Myometrial cell (primary cell): Measurements from ENCODE around the gene SNX15. TPM values are rescaled to one million over a fixed set of nuclear protein-coding genes. Genes with fewer than 3 reads are reported as not detected.

Experiments used
- total RNA-seq: library from RNA; depleted of rRNA; stranded (reverse); fragments of >200 nt; gene quantifications from 2 replicates; pipeline ENCODE4 v1.2.3, GENCODE V29; 2015

The SNX15 gene, protein sequence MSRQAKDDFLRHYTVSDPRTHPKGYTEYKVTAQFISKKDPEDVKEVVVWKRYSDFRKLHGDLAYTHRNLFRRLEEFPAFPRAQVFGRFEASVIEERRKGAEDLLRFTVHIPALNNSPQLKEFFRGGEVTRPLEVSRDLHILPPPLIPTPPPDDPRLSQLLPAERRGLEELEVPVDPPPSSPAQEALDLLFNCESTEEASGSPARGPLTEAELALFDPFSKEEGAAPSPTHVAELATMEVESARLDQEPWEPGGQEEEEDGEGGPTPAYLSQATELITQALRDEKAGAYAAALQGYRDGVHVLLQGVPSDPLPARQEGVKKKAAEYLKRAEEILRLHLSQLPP
- total RNA-seq, result 16.3 and 19.0 TPM in 2 replicates

DNA sequence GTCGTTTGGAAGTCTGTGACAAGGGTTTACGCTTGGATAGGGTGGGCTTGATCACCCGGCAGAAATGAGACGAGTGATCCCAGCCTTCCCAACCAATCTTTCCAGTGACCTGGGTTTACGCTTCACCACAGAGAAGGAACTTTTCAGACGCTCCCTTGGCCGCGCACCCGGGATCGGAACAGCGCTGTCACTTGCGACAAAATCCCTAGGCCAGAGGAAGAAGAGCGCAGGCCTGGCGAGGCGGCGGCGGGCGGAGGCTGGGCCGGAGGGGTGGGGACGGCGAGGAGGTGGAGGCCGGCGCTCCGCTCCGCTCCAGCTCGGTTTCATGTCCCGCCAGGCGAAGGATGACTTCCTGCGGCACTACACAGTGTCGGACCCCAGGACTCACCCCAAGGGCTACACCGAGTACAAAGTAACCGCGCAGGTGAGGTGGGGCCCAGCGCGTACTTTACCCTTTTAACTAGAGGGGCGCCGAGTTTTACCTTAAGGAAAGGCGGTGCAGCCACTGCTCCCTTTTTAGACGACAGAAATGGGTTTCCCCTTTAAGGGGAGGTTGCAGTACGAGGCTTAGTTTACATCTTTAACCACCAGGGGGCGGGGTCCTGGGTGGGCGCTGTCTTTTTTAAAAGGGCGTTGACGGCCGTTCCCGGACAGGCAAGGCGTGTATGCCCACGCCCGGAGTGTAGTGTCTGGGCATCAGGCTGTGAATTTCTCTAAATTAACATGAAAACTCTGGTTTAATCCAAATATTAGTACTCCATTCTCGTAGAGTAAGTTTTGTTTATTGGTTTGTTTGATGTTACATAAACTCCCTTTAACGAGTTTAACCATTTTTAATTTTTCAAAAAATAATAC is at the start of gene SNX15:
TSS of gene SNX15 (plus strand) at position 227 of the 855 bp plus-strand sequence. CDS start at position 326, 99 bp downstream.

DNA sequence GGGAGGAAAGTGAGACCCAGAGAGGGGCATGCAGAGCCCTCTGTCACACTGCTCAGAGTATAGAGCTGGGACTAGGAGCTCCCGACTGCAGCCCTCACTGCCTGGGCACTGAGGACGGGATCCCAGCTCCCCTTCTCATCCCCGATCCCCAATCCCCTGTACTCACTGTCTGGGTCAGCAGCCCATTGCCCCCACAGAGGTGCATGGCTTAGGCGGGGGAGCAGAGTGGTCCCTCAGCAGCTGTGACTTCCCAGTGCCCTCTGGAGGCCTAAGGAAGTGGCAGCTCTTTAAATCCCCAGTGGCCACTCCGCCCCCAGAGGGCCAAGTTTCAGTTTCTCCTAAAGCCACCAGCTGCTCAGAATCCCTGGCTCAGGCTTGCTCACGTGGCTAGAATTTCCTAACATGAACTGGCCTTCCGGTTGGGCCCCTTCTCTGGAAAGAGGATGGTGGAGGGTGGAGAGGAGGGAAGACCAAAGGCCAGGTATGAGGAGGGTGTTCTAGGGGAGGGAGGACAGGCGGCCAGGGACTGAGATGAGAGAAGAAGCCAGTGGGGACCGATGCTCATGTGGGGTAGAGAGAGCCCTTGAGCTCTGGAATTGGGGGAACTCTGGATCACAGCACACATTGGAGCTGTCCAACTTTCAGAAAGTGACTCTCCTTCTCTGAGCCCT is 30.4 kb upstream of the SNX15 start, which contains the start of gene BATF2:
TSS of gene BATF2 (minus strand) at position 262 of the 671 bp plus-strand sequence. CDS start at position 205, 57 bp downstream.

DNA sequence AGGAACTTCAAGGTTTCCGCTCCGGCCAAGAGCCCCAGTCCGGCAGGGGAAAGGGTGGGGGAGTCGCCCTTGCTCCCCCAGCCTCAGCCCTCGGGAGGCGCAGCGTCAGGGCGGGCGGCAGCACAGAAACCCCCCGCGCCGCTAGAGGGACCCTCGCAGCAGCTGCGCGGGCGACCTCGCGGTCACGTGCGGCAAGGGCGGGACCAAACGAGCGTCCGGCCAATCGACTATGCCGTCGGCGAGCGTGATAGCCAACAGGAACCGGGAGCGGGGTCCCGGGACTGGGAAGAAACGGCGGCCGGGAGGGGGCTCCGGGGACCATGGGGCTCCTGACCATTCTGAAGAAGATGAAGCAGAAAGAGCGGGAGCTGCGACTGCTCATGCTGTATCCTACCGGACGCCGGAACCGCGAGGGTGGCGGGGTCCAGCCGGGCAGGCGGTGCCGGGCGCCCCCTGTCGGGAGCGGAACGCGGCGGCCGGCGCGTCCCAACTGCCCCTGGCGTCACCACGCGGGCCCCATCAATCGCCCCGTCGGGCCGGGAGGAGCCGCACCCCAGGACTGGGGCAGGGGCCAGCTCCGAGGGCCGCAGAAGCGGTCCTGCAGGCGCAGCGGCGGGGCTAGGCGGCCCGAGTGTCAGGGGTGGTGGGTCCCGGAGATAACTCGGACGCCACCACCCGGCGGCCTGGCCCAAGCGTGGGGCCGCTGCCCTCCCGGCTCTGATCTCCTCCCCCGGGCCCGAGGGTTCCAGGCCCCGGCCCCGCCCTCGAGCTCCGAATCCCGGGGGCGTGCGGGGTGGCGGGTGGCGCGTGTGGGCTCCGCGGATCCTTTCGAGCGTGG is 13.1 kb upstream of the SNX15 start, which contains the start of gene ARL2:
TSS of gene ARL2 (plus strand) at position 273 of the 838 bp plus-strand sequence. CDS start at position 321, 48 bp downstream.

DNA sequence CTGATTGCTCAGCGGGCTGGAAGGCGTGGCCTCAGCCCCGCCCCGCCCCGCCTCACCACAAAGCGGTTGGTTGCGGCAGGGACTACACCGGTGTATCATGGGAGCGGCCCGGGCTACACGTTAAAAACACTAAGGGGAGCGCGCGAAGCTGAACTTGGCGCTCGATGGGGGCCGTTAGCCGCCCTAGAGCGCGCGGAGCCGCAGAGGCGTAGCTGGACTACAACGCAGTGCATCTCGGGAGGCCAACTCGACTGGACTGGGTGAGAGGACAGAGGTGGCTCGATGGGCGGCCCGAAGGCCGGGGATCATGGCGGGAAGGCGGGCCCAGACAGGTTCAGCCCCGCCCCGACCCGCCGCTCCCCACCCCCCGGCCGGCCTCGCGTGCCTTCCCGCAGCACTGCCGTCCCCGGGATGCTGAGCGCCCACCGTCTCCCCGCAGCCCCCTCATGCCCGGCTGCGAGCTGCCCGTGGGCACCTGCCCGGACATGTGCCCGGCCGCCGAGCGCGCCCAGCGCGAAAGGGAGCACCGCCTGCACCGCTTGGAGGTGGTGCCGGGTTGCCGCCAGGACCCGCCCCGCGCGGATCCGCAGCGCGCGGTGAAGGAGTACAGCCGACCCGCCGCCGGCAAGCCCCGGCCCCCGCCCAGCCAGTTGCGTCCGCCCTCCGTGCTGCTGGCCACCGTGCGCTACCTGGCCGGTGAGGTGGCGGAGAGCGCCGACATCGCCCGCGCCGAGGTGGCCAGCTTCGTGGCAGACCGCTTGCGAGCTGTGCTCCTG is 13.8 kb downstream of the SNX15 start, which contains the start of gene SAC3D1:
TSS of gene SAC3D1 (plus strand) at position 364 of the 776 bp plus-strand sequence. CDS start at position 447, 83 bp downstream.

DNA sequence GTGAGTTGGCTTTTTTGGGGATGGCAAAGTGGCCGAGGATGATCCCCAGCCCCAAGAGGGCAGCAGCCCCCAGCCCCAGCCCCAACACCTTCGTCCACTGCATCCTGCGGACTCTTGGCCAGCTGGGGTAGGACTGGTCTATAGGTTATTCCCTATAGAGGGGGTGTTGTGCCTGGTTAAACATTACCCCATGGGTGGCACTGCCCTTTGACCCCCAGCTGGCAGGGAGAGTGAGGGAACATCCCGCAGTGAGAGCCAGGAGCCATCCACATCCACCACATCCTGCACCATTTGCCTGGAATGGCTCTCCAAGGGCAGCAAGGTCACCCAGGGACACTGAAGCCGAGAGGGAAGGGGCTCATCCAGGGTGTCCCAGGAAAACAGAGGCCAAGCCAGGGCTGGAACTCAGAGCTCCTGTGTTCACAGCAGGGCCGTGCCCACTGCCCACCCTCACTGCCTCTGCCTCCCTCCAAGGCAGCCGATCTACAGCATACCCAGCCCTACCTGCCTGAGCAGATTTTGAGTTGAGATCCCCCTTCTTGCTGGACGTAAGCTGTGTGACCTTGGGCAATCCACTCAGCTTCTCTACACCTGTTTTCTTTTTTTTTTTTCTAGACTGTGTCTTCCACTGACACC is 31.3 kb downstream of the SNX15 start, which contains the start of gene NAALADL1:
TSS of gene NAALADL1 (minus strand) at position 135 of the 636 bp plus-strand sequence. CDS start at position 103, 32 bp downstream.

DNA sequence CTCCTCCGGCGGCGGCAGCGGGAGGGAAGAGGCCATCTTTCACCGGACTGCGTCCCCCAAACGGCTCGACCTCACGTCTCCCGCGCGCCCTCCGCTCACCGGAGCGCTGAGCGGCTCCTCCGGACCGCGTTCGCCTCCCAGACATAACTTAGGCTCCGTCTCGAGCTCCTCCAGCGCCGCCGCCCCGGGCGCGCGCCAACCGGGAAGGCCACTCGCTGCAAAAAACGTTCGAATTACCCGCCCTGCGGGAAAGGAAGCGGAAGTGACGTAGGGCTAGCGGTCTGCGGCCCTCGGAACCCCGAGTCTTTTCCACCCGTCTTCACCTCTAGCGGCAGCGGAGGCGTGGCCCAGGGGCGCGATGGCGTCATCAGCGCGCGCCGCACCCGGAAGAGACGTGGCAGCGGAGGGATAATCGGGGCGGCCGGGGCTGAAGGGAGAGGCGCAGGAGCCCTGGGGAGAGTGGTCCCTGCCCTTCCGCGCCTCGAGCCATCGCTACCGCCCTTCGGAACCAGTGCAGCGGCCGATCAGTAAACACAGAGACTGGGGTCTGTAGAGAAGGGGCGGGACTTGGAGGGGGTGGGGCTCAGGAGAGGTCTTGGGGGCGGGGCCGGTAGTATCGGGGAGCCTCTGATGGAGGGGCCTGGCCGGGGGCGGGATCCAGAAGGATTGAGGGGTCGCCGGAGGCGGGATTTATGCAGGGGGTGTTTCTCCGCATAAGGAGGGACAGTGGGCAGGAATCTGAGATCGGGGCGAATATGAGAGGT is 56.8 kb downstream of the SNX15 start, which contains the start of the genes CDCA5 and ZFPL1:
TSS of gene CDCA5 (minus strand) at position 207 of the 764 bp plus-strand sequence. CDS start at position 145, 62 bp downstream.
TSS of gene ZFPL1 (plus strand) at position 389 of the 764 bp plus-strand sequence. CDS start 477 bp downstream, outside the sequence.

Other genes with a start within 250 kb of the SNX15 start
- 93.1 and 124 TPM in 2 replicates for gene SF1, start 248.9 kb upstream of the SNX15 start, total RNA-seq
- 20.7 and 40.1 TPM in 2 replicates for gene MAP4K2, start 224.2 kb upstream of the SNX15 start, total RNA-seq
- gene MEN1, start 216.9 kb upstream of the SNX15 start, total RNA-seq, result 21.6 and 23.4 TPM in 2 replicates
- 0.18 and 0.29 TPM in 2 replicates for gene CDC42BPG, start 182.8 kb upstream of the SNX15 start, total RNA-seq
- gene EHD1, start 148.8 kb upstream of the SNX15 start, total RNA-seq, result 99.8 and 161 TPM in 2 replicates
- gene ATG2A, start 110.2 kb upstream of the SNX15 start, total RNA-seq, result 22.7 and 27.4 TPM in 2 replicates
- 14.9 and 20.8 TPM in 2 replicates for gene PPP2R5B, start 102.8 kb upstream of the SNX15 start, total RNA-seq
- gene GPHA2, start 91.5 kb upstream of the SNX15 start, total RNA-seq, result not detected in 2 replicates
- gene MAJIN, start 55.3 kb upstream of the SNX15 start, total RNA-seq, result not detected in 2 replicates
- 1.2 and 4.9 TPM in 2 replicates for gene BATF2, start 30.5 kb upstream of the SNX15 start, total RNA-seq
- gene ARL2, start 13.3 kb upstream of the SNX15 start, total RNA-seq, result 128 and 169 TPM in 2 replicates
- 19.5 and 34.0 TPM in 2 replicates for gene SAC3D1, start 13.8 kb downstream of the SNX15 start, total RNA-seq
- gene NAALADL1, start 31.1 kb downstream of the SNX15 start, total RNA-seq, result 71.2 and 99.7 TPM in 2 replicates
- gene CDCA5, start 56.6 kb downstream of the SNX15 start, total RNA-seq, result 13.5 and 16.4 TPM in 2 replicates
- 65.7 and 86.8 TPM in 2 replicates for gene ZFPL1, start 56.8 kb downstream of the SNX15 start, total RNA-seq
- 189 and 192 TPM in 2 replicates for gene VPS51, start 68.8 kb downstream of the SNX15 start, total RNA-seq
- 33.7 and 63.1 TPM in 2 replicates for gene TM7SF2, start 84.4 kb downstream of the SNX15 start, total RNA-seq
- gene ZNHIT2, start 90.3 kb downstream of the SNX15 start, total RNA-seq, result 14.4 and 14.9 TPM in 2 replicates
- 391 and 430 TPM in 2 replicates for gene FAU, start 94.7 kb downstream of the SNX15 start, total RNA-seq
- gene MRPL49, start 94.9 kb downstream of the SNX15 start, total RNA-seq, result 95.3 and 98.3 TPM in 2 replicates
- 23.2 and 26.5 TPM in 2 replicates for gene SYVN1, start 107.1 kb downstream of the SNX15 start, total RNA-seq
- gene SPDYC, start 142.8 kb downstream of the SNX15 start, total RNA-seq, result not detected in 2 replicates
- 216 and 233 TPM in 2 replicates for gene CAPN1, start 154.5 kb downstream of the SNX15 start, total RNA-seq
- gene POLA2, start 234.5 kb downstream of the SNX15 start, total RNA-seq, result 19.5 and 21.0 TPM in 2 replicates